HUES6 (cell line): ENCODE measurements around the gene H1-8.

Source experiments
- H3K27ac ChIP-seq: 2 replicates; pipeline ENCODE4 v1.7.0; 2013; ENCODE audit warnings: low read depth, mild to moderate bottlenecking, low read length, inconsistent platforms
- H3K27me3 ChIP-seq: 2 replicates; pipeline ENCODE4 v1.6.1; 2013; ENCODE audit warnings: low read length; ENCODE audit not compliant: control insufficient read depth, insufficient read depth
- H3K36me3 ChIP-seq: 2 replicates; pipeline ENCODE4 v1.6.1; 2013; ENCODE audit warnings: low read length; ENCODE audit not compliant: control insufficient read depth, insufficient read depth
- H3K4me1 ChIP-seq: 2 replicates; pipeline ENCODE4 v1.6.1; 2013; ENCODE audit warnings: low read length; ENCODE audit not compliant: control insufficient read depth, insufficient read depth
- H3K4me3 ChIP-seq: 2 replicates; pipeline ENCODE4 v1.5.1; 2013; ENCODE audit warnings: low read depth, low read length
- H3K9ac ChIP-seq: one replicate; pipeline ENCODE4 v1.6.1; 2013; ENCODE audit warnings: mild to moderate bottlenecking, low read length
- H3K9me3 ChIP-seq: 2 replicates; pipeline ENCODE4 v1.6.1; 2013; ENCODE audit warnings: low read depth, low read length; ENCODE audit not compliant: control insufficient read depth, insufficient read depth

The H1-8 gene

GRCh38 chr3:129586746-129587430 is 43.9 kb downstream of the H1-8 start:
- Histone ChIP-seq H3K27ac (no peak overlapping the region), H3K27me3 (no peaks in the 10 kb centered on the region), H3K4me3 (no peak overlapping the region), H3K9me3 (no peaks in the 10 kb centered on the region), H3K36me3 (peaks cover 50% of the 10 kb centered on the region), H3K4me1 (peaks cover 14% of the 10 kb centered on the region), H3K9ac (no peak overlapping the region)

GRCh38 chr3:129587566-129588210 is 44.7 kb downstream of the H1-8 start:
- Histone ChIP-seq H3K9ac (no peak overlapping the region), H3K9me3 (no peaks in the 10 kb centered on the region), H3K4me1 (peaks cover 19% of the 10 kb centered on the region), H3K27ac (no peak overlapping the region), H3K27me3 (no peaks in the 10 kb centered on the region), H3K4me3 (no peak overlapping the region), H3K36me3 (peaks cover 44% of the 10 kb centered on the region)

GRCh38 chr3:129590215-129590614 is 47.2 kb downstream of the H1-8 start:
- Histone ChIP-seq H3K4me1 (peaks cover 44% of the 10 kb centered on the region), H3K27me3 (no peaks in the 10 kb centered on the region), H3K9ac (no peak overlapping the region), H3K36me3 (peaks cover 20% of the 10 kb centered on the region), H3K27ac (no peak overlapping the region), H3K9me3 (no peaks in the 10 kb centered on the region), H3K4me3 (no peak overlapping the region)

- Histone ChIP-seq H3K4me3 (peak overlapping the region; percentile 48; the same call in 1 of the 2 replicates), H3K9me3 (no peaks in the 10 kb centered on the region), H3K27ac (peak overlapping the region; percentile 51; the same call in 1 of the 2 replicates), H3K4me1 (peaks cover 60% of the 10 kb centered on the region), H3K36me3 (peaks cover 7% of the 10 kb centered on the region; the same call in 1 of the 2 replicates), H3K27me3 (no peaks in the 10 kb centered on the region), H3K9ac (peak overlapping the region; percentile 32)
Measured at GRCh38 chr3:129591932-129592331, 49.0 kb downstream of the H1-8 start.

- Histone ChIP-seq H3K4me3 (peak overlapping the region; percentile 48), H3K4me1 (peaks cover 66% of the 10 kb centered on the region), H3K9ac (peak overlapping the region; percentile 52)
Measured at GRCh38 chr3:129592381-129593131, 49.6 kb downstream of the H1-8 start.

GRCh38 chr3:129593230-129593594 is 50.2 kb downstream of the H1-8 start:
- H3K4me1 ChIP-seq = peaks cover 73% of the 10 kb centered on the region
- H3K27ac ChIP-seq = peak overlapping the region; percentile 44; the same call in 1 of the 2 replicates
- H3K9me3 ChIP-seq = no peaks in the 10 kb centered on the region
- peaks cover 3% of the 10 kb centered on the region; the same call in 1 of the 2 replicates for H3K36me3 ChIP-seq
- H3K9ac ChIP-seq = peak overlapping the region; percentile 52
- no peaks in the 10 kb centered on the region for H3K27me3 ChIP-seq
- peak overlapping the region; percentile 48 for H3K4me3 ChIP-seq

More at GRCh38 chr3:129592381-129593131, 49.6 kb downstream of the H1-8 start:
- peaks cover 3% of the 10 kb centered on the region; the same call in 1 of the 2 replicates for H3K36me3 ChIP-seq
- peak overlapping the region; percentile 51; the same call in 1 of the 2 replicates for H3K27ac ChIP-seq
- no peaks in the 10 kb centered on the region for H3K9me3 ChIP-seq
- no peaks in the 10 kb centered on the region for H3K27me3 ChIP-seq

GRCh38 chr3:129593595-129594339 is 50.8 kb downstream of the H1-8 start:
- Histone ChIP-seq H3K4me3 (peak overlapping the region; percentile 19; the same call in 1 of the 2 replicates), H3K4me1 (peaks cover 78% of the 10 kb centered on the region), H3K9me3 (no peaks in the 10 kb centered on the region), H3K27me3 (no peaks in the 10 kb centered on the region), H3K36me3 (peaks cover 3% of the 10 kb centered on the region; the same call in 1 of the 2 replicates), H3K27ac (peak overlapping the region; percentile 44; the same call in 1 of the 2 replicates), H3K9ac (peak overlapping the region; percentile 52)

- Histone ChIP-seq H3K9me3 (no peaks in the 10 kb centered on the region), H3K27me3 (no peaks in the 10 kb centered on the region), H3K36me3 (peaks cover 3% of the 10 kb centered on the region; the same call in 1 of the 2 replicates), H3K4me1 (peaks cover 85% of the 10 kb centered on the region), H3K9ac (peak overlapping the region; percentile 39), H3K27ac (peak overlapping the region; percentile 31; the same call in 1 of the 2 replicates), H3K4me3 (peak overlapping the region; percentile 19; the same call in 1 of the 2 replicates)
Measured at GRCh38 chr3:129594409-129594808, 51.4 kb downstream of the H1-8 start.

- H3K9ac ChIP-seq = no peak overlapping the region
- no peaks in the 10 kb centered on the region for H3K9me3 ChIP-seq
- peaks cover 89% of the 10 kb centered on the region for H3K4me1 ChIP-seq
- H3K36me3 ChIP-seq = peaks cover 3% of the 10 kb centered on the region; the same call in 1 of the 2 replicates
- no peaks in the 10 kb centered on the region for H3K27me3 ChIP-seq
- no peak overlapping the region for H3K4me3 ChIP-seq
- no peak overlapping the region for H3K27ac ChIP-seq
Measured at GRCh38 chr3:129594907-129595390, 52.0 kb downstream of the H1-8 start.

- peak overlapping the region; percentile 51; the same call in 1 of the 2 replicates for H3K27ac ChIP-seq
- H3K36me3 ChIP-seq = peaks cover 3% of the 10 kb centered on the region; the same call in 1 of the 2 replicates
- H3K9ac ChIP-seq = no peak overlapping the region
- H3K9me3 ChIP-seq = no peaks in the 10 kb centered on the region
- peaks cover 89% of the 10 kb centered on the region for H3K4me1 ChIP-seq
- H3K27me3 ChIP-seq = no peaks in the 10 kb centered on the region
- no peak overlapping the region for H3K4me3 ChIP-seq
Measured at GRCh38 chr3:129595544-129596193, 52.7 kb downstream of the H1-8 start.
